NCI-H1694 treated with DMSO at 0.1 percent for 48 hours (cell line): Measurements from ENCODE around the gene ABCB11.
A peak's percentile ranks its signal among the peaks of the same experiment; 100 is the strongest.
"Not testable (repeated sequence)": the region's sequence is repeated elsewhere in the genome, so short reads cannot be mapped to it uniquely, and the experiment has no call there.

ENCODE experiments used
- DNase-seq: peaks from one replicate; lab custom pipeline; 2025; lab: John Stamatoyannopoulos, UW

Gene ABCB11

DNA sequence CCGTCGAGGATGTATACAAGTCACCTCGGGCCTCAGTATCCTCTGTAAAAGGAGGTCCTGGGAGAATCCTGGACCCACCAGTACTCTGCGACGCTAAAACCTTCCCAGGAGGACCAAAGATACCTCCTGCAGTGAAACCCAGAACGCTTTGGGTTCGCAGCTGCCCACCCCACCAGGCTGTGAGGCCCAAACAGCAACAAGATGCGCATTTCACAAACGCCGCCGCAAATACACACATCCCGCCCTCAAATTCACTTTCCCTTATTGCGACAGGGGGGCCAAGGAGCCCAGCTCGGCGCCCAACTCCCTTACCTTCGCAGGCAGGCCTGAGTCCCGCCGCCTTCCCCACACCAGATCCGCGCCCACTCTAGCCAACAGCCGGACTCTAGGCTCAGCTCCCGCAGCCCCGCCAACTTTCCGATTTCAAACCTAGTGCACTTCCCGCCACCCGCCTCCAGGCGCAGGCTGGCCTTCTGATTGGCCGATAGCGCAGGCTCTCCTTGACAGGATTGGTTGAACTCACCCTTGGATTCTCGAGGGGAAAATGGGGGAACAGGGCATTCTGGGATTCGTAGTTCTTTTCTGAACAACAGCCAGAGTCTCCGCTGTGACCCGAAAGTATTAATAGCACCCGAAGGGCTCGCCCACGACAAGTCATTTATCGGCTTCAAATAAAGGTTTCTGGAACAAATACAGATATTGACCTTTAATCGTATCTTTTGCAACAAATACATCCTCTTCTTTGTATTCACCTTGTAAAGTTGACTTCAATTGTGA, 140.9 kb downstream of the ABCB11 start, which contains the start of gene SPC25:
Gene SPC25 (minus strand): TSS at position 425 of the 777 bp plus-strand sequence. CDS start 911 bp downstream, outside the sequence.
- DNase-seq: peak; percentile 94

DNA sequence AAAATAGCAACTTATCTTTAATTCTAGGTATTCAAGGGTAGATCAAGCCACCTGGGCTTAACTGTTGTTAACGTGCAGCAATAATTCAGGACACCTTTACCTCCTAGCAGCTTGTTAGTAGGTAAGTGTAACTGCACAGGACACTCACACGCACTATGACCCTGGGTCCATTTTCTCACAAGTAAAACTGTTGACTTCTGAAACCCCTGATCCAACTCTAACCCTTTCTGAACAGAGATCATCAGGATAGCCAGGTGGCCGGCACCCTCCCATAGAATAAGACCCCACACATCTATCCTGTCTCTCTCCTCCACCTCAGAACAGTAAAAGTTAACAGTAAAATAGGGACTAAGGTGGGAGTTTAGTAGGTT, 141.5 kb downstream of the ABCB11 start:
- no peak for DNase-seq

DNA sequence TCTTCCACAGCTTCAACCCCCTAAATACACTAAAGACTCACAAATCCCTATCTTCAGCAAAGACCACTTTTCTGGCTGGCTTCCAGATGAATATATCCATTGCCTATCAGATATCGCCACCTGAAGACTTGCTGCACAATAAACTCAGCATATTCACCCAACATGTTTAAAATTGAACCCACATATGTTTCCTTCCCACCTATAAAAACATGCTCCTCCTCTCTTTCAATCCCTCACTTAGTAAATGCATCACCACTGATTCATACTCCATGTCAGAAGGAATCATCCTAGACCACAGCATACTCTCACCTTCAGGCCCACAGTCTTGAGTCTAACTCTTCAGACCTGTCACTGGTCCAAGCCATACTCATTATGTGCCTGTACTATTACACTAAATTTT, 146.1 kb downstream of the ABCB11 start:
- DNase-seq: no peak

DNA sequence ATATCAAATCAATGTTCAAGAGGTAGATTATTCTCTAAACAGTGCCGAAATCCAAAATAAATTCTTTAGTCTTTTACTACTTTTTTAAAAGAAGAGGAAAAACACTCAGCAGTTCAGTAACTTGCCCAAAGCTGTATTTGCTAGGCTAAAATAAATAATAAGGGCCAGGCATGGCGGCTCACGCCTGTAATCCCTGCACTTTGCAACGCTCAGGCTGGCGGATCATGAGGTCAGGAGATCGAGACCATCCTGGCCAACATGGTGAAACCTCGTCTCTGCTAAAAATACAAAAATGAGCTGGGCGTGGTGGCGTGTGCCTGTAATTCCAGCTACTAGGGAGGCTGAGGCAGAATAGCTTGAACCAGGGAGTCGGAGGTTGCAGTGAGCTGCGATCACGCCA, 149.0 kb downstream of the ABCB11 start:
- DNase-seq: not testable (repeated sequence)

DNA sequence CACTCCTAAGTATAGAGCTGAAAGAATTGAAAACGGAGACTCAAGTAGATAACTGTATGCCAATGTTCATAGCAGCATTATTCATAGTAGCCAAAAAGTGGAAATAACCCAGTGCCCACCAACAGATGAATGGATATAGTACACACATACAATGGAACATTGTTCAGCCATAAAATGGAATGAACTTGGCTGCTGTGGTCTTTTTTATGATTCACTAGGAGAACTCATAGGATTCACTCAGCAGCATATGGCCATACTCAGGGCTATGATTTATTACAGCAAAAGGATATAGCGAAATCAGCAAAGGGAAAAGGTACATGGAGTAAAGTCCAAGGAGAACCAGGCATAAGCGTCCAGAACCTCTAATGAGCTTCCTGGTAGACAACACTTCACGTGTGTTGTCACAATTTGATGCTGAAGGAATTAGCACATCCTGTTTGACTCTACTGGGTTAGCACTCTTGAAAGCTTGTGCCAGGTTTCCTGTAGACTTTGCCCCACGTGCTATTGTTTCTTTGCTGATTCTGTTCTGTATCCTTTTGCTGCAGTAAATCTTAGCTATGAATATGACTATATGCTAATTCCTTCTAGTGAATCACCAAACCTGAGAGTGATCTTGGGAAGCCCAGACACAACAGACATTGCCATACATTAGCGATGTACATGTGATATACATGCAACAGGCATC, 156.6 kb downstream of the ABCB11 start:
- DNase-seq: no peak

DNA sequence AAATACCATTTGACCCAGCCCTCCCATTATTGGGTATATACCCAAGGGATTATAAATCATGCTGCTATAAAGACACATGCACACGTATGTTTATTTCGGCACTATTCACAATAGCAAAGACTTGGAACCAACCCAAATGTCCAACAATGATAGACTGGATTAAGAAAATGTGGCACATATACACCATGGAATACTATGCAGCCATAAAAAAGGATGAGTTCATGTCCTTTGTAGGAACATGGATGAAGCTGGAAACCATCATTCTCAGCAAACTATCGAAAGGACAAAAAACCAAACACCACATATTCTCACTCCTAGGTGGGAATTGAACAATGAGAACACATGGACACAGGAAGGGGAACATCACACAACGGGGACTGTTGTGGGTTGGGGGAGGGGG, 160.3 kb downstream of the ABCB11 start:
- not testable (repeated sequence) for DNase-seq
